NCI-H774 (cell line): Measurements from ENCODE around the gene RANBP10.
"Not testable (repeated sequence)": the region's sequence is repeated elsewhere in the genome, so short reads cannot be mapped to it uniquely, and the experiment has no call there.

Experiments
- DNase-seq: peaks from one replicate; lab custom pipeline; 2025; lab: John Stamatoyannopoulos, UW

Gene RANBP10

DNA sequence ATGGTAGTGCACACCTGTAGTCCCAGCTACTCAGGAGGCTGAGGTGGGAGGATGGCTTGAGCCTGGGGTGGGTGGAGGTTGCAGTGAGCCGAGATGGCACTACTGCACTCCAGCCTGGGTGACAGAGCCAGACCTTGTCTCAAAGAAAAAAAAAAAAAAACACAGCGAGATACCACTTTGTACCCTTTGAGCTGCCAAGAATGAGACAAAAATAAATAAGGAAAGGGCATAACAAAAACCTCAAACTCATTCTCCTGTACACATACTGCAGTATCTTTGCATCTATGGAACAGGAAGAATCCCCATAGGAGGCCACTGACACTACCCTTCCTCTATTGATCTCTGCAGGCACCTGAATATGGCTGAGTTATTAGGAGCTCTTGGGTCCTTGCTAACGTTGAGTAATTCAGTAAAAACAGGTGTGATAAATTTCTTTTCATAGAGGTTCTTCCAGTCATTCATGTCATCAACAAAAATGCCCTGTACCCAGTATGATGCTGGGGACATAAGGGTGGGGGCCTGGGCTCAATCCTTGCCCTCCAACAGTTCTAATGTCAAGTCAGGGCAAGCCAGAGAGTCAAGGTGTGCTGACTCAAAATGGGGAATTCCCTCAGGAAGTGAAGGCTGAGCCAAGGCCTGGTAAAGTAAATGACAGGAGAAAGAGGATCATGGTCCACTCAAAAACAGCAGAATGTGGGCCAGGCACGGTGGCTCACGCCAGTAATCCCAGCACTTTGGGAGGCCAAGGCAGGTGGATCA lies 26.9 kb downstream of the RANBP10 start:
- no peak for DNase-seq

DNA sequence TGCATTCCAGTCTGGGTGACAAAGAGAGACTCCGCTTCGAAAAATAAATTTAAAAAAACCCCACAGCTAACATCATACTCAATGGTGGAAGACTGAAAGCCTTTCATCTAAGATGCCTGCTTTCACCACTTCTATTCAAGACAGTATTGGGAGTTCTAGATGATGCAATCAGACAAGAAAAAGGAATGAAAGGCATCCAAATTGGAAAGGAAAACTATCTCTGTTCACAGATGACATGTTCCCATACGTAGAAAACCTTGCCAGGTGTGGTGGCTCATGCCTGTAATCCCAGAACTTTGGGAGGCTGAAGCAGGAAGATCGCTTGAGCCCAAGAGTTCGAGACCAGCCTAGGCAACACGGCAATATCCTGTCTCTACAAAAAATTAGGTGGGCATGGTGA lies 31.1 kb downstream of the RANBP10 start:
- no peak for DNase-seq

DNA sequence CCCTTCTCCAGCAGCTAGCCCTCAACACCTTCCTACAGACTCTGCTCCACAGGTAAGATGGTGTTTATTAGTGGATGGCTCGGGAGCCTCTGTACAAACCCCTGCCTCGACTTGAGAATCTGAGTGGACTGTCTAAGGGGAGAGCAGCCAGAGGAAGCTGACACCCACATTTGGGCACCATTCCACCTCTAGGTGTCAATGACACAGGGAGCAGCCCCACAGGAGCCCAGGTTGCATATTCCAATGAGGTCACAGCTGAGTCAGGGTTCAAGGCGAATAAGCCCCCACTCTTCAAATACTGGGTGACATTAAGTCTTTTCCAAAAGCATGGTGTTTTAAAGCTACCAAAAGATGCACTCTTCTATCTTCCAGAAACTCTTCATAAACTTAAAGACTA lies 31.9 kb downstream of the RANBP10 start:
- DNase-seq = no peak

DNA sequence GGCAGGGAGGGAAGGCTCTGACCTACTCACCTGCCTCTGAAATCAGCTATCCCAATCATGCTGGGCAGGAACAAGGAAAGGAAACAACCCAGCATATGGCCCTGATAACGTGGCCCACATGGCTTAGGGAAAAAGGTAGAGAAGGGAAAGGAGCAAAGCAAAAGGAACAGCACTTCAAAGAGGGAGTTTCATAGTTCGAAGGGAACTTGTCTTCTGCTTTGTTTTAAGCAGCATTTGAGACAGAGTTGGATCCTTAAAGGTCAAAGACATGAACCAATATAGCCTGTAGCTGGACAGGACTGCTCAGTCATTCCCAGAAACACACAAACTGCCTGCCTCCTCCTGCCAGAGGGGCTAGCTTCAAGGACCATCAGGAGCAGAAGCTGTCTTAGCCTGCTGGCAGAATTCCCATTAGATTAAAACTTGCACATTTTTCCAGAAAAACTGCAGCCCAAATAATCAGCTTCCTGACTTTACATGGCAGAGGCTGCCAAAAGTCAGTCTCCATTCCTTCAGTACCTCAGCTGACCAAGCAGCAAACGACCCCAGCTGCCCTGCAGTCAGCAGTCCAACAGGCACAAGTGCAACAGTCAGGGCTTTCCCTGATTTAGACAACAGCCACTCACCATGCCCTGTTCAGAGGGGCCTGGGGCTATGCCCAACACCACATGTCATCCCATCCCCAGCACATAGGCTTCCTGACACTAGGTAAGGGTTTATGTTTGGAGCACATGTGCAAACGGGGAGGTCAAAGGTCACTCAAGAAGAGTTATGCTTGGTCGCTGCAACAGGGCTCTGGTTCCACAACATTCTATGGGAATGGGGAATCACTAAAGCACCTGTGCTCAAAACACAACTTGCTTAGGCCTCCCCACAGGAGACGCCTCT lies 32.5 kb downstream of the RANBP10 start:
- DNase-seq = no peak

DNA sequence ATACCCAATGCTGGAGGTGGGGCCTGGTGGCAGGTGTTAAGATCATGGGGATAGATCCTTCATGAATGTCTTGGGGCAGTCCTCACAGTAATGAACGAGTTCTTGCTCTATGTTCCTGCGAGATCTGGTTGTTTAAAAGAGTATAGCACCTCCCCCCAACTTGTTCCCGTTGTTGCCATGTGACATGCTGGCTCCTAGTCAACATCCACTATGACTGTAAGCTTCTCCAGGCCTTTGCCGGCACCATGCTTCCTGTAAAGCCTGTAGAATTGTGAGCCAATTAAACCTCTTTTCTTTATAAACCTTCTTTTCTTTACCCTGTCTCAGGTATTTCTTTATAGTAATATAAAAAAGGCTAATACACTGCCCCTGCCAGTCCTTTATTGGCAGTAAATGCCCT lies 33.3 kb downstream of the RANBP10 start:
- no peak for DNase-seq

DNA sequence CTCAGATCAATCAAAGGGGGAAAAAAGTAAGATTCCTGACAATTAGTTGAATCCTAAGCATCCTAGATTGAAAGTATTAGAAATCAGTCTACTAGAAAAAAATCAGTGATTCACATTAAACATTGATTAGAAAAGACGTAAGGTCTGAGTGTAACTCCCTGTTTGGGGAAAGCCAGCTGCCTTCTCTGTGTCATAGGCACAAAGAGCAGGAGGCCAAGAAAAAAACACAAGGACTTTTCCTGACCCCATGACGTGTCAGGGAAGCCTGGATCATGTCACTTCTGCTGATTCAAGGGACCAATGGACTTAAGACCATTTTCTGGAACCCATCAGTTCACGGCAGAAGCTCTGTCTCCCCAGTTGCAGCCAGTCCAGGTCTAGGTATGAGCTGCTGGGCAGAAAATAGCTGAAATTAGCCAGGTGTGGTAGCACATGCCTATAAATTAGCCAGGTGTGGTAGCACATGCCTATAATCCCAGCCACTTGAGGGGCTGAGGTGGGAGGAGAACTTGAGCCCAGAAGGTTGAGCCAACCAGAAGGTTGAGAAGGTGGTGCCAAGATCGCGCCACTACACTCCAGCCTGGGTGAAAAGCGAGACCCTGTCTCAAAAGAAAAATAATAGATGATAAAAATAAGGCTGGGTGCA lies 35.9 kb downstream of the RANBP10 start:
- DNase-seq = no peak

DNA sequence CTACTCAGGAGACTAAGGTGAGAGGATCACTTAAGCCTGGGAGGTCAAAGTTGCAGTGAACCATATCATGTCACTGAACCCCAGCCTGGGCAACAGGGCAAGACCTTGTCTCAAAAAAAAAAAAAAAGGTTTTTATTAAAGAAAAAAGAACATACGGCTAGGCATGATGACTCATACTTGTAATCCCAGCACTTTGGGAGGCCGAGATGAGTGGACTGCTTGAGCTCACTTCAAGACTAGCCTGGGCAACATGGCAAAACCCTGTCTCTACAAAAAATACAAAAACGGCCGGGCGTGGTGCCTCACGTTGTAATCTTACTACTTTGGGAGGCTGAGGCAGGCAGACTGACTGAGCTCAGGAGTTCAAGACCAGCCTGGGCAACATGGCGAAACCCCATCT lies 38.4 kb downstream of the RANBP10 start:
- DNase-seq = no peak

DNA sequence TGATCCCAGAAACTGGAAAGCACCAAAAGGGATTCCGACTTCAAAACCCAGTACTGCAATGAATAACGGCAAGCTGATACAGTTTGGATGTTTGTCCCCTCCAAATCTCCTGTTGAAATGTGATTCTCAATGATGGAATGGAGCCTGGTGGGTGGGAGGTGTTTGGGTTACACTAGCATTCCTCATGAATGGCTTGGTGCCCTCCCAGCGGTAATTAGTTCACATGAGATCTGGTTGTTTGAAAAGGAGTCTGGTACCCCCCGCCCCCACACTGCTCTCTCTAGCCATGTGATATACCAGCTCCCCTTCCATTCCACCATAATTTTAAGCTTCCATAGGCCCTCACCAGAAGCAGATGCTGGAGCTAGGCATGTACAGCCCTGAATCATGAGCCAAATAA lies 40.1 kb downstream of the RANBP10 start:
- DNase-seq = no peak

DNA sequence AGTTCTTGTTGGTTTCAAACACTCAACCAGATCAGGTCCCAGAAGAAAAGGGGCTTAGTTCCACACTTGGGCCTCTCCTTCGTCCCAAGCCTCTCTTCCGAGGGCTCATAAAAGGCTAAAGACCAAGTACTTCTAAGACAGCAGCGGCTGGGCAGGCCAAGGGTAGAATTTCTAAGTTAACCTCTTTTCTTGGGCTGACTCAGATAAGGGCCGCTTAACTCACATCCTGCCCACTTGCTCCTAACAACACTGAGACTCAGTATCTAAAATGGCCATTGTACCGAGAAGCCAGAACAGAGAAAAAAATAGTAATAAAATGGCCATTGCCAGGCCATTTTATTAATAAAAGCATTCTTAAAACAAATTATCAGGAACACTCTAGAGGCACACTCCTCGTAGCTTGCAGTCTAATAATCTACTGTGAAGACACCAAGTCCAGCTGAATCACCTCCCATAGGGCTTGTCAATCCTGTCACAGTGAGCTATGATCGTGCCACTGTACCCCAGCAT lies 42.1 kb downstream of the RANBP10 start:
- DNase-seq = no peak

DNA sequence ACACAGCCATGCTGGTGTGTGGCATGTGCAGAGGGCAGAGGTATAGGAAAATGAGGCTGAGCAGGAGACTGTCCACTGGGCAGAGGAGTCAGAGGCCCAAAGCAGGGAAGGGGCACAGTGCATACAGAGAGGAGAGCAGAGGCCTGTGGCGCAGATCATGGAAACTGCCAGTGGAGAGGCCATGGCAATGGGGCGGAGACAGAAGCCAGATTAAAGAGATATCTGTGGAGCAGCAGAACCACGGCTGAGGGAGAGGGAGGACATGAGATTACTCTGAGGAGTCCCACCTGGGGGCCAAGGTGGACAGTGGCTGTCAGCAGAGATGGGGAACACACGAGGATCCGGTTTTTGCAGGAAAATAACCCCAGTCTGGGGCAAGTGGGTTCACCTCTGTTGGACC lies 43.3 kb downstream of the RANBP10 start:
- DNase-seq = no peak

DNA sequence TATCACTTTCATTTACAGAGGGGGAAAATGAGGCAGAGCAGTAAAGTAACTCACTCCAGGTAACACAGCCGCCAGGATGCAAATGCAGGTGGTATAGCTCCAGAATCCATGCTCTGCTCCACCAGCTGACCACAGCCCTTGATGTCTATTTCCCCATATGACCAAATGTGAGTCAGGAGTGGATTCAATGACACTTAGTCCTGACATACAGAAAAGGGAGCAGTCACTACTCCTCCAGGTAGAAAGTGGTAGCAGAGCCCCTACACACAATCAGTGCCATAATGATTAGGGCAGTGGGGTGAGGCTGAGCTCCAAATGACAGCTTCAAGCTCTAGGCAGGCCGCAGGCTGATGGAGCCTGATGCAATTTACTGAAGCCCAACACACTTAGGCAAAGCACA lies 44.0 kb downstream of the RANBP10 start:
- DNase-seq = no peak

DNA sequence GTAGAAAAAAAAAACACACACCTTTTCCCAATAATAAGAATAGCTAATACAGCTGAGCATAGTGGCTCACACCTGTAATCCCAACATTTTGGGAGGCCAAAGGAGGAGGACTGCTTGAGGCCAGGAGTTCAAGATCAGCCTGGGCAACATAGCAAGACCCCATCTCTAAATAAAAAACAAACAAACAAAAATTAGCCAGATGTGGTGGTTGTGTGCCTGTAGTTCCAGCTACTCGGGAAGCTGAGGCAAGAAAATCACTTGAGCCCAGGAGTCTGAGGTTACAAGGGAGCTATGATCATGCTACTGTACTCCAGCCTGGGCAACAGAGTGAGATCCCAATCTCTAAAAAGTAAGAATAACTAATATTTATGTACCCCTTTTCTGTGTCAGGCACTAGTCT lies 44.4 kb downstream of the RANBP10 start:
- DNase-seq = no peak

DNA sequence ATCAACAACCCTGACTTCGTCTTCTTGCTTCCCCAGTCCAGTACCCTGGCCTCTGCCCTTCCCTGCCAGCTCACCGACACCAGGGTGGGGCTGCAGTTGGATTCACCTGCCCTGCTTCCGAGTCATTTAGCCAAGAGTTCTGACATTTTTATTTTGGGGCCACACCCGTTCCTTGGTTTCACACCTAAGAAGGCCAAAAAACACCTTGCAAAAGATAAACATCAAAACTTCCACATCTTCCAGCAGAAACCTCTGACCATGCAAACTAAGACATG lies 45.5 kb downstream of the RANBP10 start:
- no peak for DNase-seq

DNA sequence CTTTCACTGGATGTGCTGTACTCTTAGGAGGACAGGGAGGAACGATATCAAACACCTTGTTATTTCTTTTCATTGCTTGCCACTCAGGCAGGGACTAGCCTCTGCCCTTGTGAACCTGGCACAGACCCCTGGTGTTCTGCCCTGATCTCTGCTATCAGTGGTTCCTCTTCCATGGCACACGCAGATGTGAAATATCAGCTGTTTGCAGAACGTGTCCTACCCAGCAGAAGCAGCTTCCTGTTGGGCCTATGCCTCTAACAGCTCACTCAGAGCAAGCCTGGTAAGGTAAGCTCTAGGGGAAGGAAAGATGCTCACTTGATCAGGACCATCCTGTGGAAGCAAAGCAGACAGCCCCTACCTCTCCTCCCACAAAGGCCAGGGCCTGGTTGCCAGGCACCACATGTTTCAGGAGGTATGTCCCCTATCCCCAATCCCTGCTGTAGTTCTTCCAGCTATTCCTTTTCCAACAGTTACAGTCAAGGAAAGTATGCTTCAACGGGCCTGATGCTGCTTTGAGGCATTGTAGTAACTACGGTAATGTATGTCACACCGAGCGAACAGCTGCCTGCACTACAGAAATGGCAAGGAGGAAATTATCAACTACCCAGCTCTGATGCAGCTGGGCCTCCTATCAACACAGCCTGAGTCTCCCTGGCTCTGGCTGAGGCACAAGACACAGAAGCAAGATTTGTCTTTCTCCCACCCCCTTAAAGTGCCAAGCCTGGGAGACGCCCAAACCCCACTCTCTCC lies 46.0 kb downstream of the RANBP10 start:
- DNase-seq = no peak

DNA sequence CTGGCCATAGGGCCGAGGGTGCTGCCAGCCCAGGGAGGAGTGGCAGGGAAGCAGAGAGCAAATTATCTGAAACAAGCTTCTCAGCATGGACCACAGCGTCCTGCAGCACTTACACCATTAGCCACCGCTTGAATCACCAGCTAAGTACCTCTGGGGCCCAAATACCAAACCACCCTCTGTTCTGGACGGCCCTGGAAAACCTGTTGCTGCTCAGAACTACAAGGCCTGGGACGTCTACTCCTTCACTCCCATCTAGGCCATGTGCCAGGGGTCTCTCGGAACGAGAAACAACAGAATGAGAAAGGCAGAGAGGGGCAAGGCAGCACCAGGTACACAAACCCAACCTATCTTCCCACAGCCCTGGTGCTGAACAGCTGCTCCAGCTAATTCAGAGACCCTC lies 47.4 kb downstream of the RANBP10 start:
- no peak for DNase-seq

DNA sequence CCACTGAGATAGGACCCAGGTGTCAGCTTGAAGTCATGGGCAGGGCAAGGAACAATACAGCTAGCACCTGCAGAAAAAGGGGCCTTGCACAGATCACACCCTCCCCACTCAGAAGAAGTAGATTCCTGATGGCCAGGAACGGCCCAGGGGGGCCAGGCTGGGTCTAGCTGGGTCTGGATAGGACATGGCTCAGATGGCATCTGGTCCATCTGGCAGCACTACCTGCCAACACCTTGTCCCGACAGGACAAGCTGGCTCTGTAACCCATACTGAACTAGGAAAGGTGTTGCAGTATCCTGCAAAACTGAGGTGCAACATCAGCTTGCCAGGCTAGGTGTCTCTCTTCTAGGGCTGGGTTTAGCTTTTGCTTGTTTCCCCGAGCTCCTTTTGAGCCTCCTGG lies 48.4 kb downstream of the RANBP10 start:
- no peak for DNase-seq

DNA sequence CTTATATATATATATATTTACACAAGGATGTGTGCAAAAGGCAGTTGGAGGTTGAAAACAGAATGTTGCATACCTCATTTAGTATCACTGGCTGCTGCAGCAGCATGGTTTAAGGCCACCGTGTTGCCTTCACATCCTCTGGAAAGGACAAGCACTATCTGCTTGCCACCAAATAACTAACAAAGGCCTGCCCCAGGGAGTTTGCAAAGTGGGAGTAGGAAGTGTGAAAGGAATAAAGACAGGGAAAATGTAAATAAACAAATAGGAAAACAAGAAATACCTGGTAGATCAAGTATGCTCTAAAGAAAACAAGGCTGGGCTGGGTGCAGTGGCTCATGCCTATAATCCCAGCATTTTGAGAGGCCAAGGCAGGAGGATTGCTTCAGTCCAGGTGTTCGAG lies 53.7 kb downstream of the RANBP10 start:
- DNase-seq = no peak

DNA sequence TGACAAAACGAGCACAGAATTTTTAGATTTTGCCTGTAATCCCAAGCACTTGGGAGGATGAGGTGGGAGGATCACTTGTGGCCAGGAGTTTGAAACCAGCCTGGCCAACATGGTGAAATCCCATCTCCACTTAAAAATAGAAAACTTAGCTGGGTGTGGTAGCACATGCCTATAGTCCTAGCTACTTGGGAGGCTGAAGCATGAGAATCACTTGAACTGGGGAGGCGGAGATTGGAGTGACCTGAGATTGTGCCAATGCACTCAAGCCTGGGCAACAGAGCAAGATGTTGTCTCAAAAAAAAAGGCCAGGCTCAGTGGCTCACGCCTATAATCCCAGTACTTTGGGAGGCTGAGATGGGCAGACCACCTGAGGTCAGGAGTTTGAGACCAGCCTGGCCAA lies 55.0 kb downstream of the RANBP10 start:
- DNase-seq = not testable (repeated sequence)

DNA sequence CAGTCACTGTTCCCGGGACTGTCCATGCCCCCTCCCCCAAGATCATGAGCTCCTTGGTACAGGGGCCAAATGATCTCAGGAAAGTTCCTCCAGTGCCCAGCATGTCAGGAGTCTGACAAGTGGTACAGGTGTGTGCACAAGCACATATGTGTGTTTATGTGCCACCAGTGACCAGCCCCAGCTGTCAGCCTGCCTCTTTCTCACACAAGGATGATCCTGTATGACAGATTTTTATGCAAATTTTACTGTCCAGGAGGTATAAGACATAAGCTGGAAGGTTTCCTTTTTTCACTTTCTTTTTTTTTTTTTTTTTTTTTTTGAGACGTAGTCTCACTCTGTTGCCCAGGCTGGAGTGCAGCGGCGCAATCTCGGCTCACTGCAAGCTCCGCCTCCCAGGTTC lies 55.9 kb downstream of the RANBP10 start:
- DNase-seq = no peak

DNA sequence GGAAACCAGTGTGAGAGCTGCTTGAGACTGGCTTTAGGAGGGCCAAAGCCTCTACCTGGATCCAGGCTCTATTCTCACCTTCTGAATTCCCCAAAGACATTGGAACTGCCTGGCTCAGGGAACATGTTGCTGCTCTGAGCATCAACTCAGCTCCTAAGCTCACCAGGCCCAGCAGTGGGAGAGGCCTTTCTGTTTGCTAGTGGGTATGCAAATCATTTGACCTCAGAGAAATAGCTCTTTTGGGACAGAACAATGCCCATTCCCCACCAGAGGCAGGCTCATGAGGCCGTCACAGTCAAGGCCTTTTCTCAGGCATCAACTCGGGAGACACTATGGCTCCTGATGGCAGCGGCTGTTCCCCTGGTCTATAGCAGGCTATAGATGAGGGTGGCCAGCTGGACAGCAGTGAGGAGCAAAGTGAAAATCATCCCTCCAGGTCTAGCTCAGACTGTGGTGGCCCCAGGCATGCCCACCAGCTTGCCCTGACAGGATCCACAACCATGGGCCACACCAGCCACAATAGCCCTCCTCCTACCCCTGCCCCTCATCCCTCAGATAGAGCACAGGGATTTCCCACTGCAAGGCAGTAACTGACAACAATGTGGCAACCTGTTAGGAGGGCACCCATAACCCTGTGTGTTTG lies 56.8 kb downstream of the RANBP10 start:
- DNase-seq = no peak

DNA sequence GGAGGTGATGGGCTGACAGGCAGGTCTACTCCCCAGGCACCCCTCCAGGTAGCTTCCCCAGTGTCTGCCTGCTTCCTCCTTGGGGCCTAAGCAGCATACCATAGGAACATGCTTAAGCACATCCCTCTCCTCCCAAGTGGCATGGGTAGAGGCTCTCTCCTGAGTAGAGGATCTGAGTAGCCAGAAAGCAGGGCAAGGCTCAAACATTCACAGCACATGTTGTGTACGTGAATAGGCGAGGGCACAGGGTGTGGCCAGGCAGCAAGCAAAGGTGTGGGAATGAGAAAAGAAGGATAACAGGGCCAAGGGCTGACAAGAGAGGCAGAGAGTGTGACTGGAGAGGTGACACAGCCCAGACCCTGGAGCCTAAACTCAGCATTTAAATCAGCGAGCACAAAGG lies 57.5 kb downstream of the RANBP10 start:
- no peak for DNase-seq

DNA sequence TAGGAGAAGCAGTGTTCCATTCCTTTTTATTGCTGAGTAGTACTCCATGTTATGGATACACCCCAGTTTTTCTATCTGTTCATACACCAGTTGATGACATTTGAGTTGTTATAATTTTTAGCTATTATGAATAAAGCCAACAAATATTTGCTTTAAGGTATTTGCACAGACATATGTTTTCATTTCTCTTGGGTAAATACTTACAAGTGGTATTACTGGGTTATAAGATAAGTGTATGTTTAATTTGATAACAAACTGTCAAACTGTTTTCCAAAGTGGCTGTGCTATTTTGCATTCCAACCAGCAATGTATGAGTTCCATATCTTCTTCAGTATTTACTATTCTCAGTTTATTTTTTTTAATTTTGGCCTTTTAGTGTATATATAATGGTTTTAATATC lies 59.5 kb downstream of the RANBP10 start:
- no peak for DNase-seq
